Peyer's patch (tissue), 4 donors: ENCODE measurements around the gene RALGPS1.

Source experiments
- CTCF ChIP-seq, 6 experiments: fragments of 450-650 bp in 4 of 6; fragments of 200-600 bp in 2 of 6; sonication (generic) in 1 of 6; IDR thresholded peaks; one replicate each; pipeline ENCODE4 v1.5.1; 2017 to 2019; ENCODE audit warnings: antibody characterized with exemption in 6 of 6, mild to moderate bottlenecking in 3 of 6, moderate library complexity in 1 of 6
- POLR2A ChIP-seq, 2 donors: fragments of 450-650 bp; IDR thresholded peaks; one replicate each; pipeline ENCODE4 v1.5.1; 2017; ENCODE audit warnings: antibody characterized with exemption in 2 of 2, mild to moderate bottlenecking in 2 of 2, moderate library complexity in 2 of 2

- no peak for TF ChIP-seq CTCF (IDR thresholded peaks at IDR 0.05)
- TF ChIP-seq POLR2A (IDR thresholded peaks at IDR 0.05) = no peak
Measured at GRCh38 chr9:127095411-127095810, 180.8 kb downstream of the RALGPS1 start.
